K562 (cell line): Measurements from ENCODE around the gene GMEB2. TPM values are rescaled to one million over a fixed set of nuclear protein-coding genes. Genes with fewer than 3 reads are reported as not detected.

Experiments used
- ATAC-seq: fragments of 200-7000 bp; cut with Tn5 transposase; 3 replicates; pipeline ENCODE4 v1.9.1; 2020; ENCODE audit warnings: moderate library complexity
- BruUV-seq: library from RNA; stranded (reverse); fragments of 400-500 nt; replicated peaks from 2 replicates; lab custom pipeline; 2021; lab: Mats Ljungman, UMichigan
- CTCF ChIA-PET: fragments of 300-600 bp; formaldehyde crosslinking; extraction: SDS; loops from one replicate; lab custom pipeline; 2021; ENCODE audit warnings: low intra/inter-chr PET ratio; lab: Yijun Ruan, JAX
- POLR2A ChIA-PET: fragments of 300-600, 350-650 bp; sonication (Branson Sonifier 250); formaldehyde crosslinking; extraction: SDS; loops from one replicate; lab custom pipeline; 2021; ENCODE audit warnings: antibody characterized with exemption, inconsistent platforms; lab: Yijun Ruan, JAX
- DNase-seq, 4 experiments: peaks; one replicate each; pipeline versions ENCODE4 v3.0.0 to v3.0.0-alpha.2; 2011 to 2018; ENCODE audit warnings: low spot score in 3 of 4, mixed read lengths in 3 of 4; ENCODE audit errors: extremely low read depth in 1 of 4
- FAIRE-seq: peaks from 2 replicates; lab custom pipeline; 2011; peaks lifted over from hg19 to GRCh38; lab: Jason Lieb, UNC
- H2AFZ ChIP-seq: 2 replicates; pipeline ENCODE4 v1.6.0; 2011; ENCODE audit warnings: low read depth, low read length, control low read depth, inconsistent platforms
- H3K27ac ChIP-seq: fragments of 200-600 bp; 3 replicates; pipeline ENCODE4 v1.8.0; 2011; ENCODE audit warnings: low read depth, mild to moderate bottlenecking, control low read depth, inconsistent platforms, low read length, moderate library complexity, mixed read lengths; ENCODE audit errors: extremely low read depth
- H3K27me3 ChIP-seq, 2 experiments: fragments of 300-600 bp in 1 of 2; 2 replicates in 1 of 2; 3 replicates in 1 of 2; pipeline versions ENCODE4 v1.6.0 to v1.8.0; 2011; ENCODE audit warnings: inconsistent platforms in 2 of 2, low read length in 2 of 2, mild to moderate bottlenecking in 1 of 2, mixed read lengths in 1 of 2, moderate library complexity in 1 of 2; ENCODE audit not compliant: control insufficient read depth in 2 of 2, insufficient read depth in 2 of 2
- H3K36me3 ChIP-seq: fragments of 300-600 bp; 3 replicates; pipeline ENCODE4 v1.8.0; 2011; ENCODE audit warnings: mild to moderate bottlenecking, low read length, inconsistent platforms; ENCODE audit not compliant: control insufficient read depth, insufficient read depth
- H3K4me1 ChIP-seq, 2 experiments: fragments of 200-600 bp in 1 of 2; replicated peaks in 1 of 2; 2 replicates in 1 of 2; 3 replicates in 1 of 2; pipeline versions ENCODE4 v1.5.1 to v1.8.0; 2011; ENCODE audit warnings: inconsistent platforms in 2 of 2, low read length in 2 of 2, mild to moderate bottlenecking in 1 of 2, mixed read lengths in 1 of 2, moderate library complexity in 1 of 2; ENCODE audit not compliant: control insufficient read depth in 2 of 2, insufficient read depth in 2 of 2
- H3K4me2 ChIP-seq: 2 replicates; pipeline ENCODE4 v1.6.1; 2011; ENCODE audit warnings: low read length, control low read depth, inconsistent platforms, mixed read lengths; ENCODE audit not compliant: insufficient read depth
- H3K4me3 ChIP-seq: fragments of 200-600 bp; sonication (generic), shearing (Covaris generic); 2 replicates; pipeline ENCODE4 v1.5.1; 2016; ENCODE audit warnings: control low read depth, inconsistent platforms
- H3K79me2 ChIP-seq: fragments of 200-600 bp; 3 replicates; pipeline ENCODE4 v1.8.0; 2011; ENCODE audit warnings: low read length, inconsistent platforms; ENCODE audit not compliant: control insufficient read depth, insufficient read depth
- H3K9ac ChIP-seq, 2 experiments: 2 replicates each; pipeline versions ENCODE4 v1.6.0 to v1.6.1; 2011; ENCODE audit warnings: low read depth in 2 of 2, low read length in 2 of 2, control low read depth in 1 of 2, inconsistent platforms in 1 of 2, mild to moderate bottlenecking in 1 of 2, mixed read lengths in 1 of 2; ENCODE audit not compliant: insufficient read depth in 1 of 2
- H3K9me1 ChIP-seq: one replicate; pipeline ENCODE4 v1.6.0; 2011; ENCODE audit warnings: inconsistent platforms, mild to moderate bottlenecking, low read length, moderate library complexity; ENCODE audit not compliant: control insufficient read depth, insufficient read depth
- H3K9me3 ChIP-seq: replicated peaks from 2 replicates; pipeline ENCODE4 v1.5.1; 2011; ENCODE audit warnings: low read depth, low read length, inconsistent platforms; ENCODE audit not compliant: control insufficient read depth, insufficient read depth
- H4K20me1 ChIP-seq: replicated peaks from 2 replicates; pipeline ENCODE4 v1.6.1; 2011; ENCODE audit warnings: low read length, inconsistent platforms, mixed read lengths; ENCODE audit not compliant: control insufficient read depth, insufficient read depth
- BCOR ChIP-seq: fragments of 450-650 bp; IDR thresholded peaks from 2 replicates; pipeline ENCODE4 v1.6.1; 2016
- DDX20 ChIP-seq: fragments of 450-650 bp; IDR thresholded peaks from 2 replicates; pipeline ENCODE4 v1.6.1; 2016; ENCODE audit warnings: missing genetic modification characterization, low read depth, mild to moderate bottlenecking, missing compliant biosample characterization, moderate library complexity
- DPF2 ChIP-seq: fragments of 450-650 bp; IDR thresholded peaks from 2 replicates; pipeline ENCODE4 v1.6.1; 2016
- HDAC1 ChIP-seq, 2 experiments: fragments of 450-650 bp; IDR thresholded peaks; 2 replicates each; pipeline ENCODE4 v1.6.1; 2016 to 2017; ENCODE audit warnings: inconsistent platforms in 1 of 2, mild to moderate bottlenecking in 1 of 2, moderate library complexity in 1 of 2
- KDM5B ChIP-seq: fragments of 200-600 bp; sonication (generic); IDR thresholded peaks from 2 replicates; pipeline ENCODE4 v1.6.1; 2012; ENCODE audit warnings: low read depth, mild to moderate bottlenecking, moderate library complexity, low read length, control low read depth, inconsistent platforms; ENCODE audit not compliant: insufficient replicate concordance
- NFRKB ChIP-seq: fragments of 450-650 bp; IDR thresholded peaks from 2 replicates; pipeline ENCODE4 v1.6.1; 2016; ENCODE audit warnings: low read depth
- SMARCB1 ChIP-seq: IDR thresholded peaks from 2 replicates; pipeline ENCODE4 v1.6.1; 2011; ENCODE audit warnings: improper control_type of control experiment, low read depth; ENCODE audit not compliant: insufficient read length
- TSC22D4 ChIP-seq: fragments of 450-650 bp; IDR thresholded peaks from 2 replicates; pipeline ENCODE4 v1.6.1; 2016; ENCODE audit warnings: missing genetic modification characterization, missing biosample characterization, control low read depth
- ZBTB2 ChIP-seq: fragments of 450-650 bp; IDR thresholded peaks from 2 replicates; pipeline ENCODE4 v1.6.1; 2016; ENCODE audit warnings: antibody characterized with exemption
- ZNF24 ChIP-seq: fragments of 450-650 bp; IDR thresholded peaks from 2 replicates; pipeline ENCODE4 v1.6.1; 2016
- WGBS: fragments of 100-300 bp; shearing (Covaris generic); methylation state at CpG from one replicate; pipeline ENCODE4 v1.1.6; 2016; ENCODE audit warnings: low coverage, mixed read lengths; ENCODE audit not compliant: insufficient coverage; ENCODE audit errors: missing lambda C conversion rate; 5-methylcytosine and 5-hydroxymethylcytosine counted together
- in situ Hi-C: fragments of 300-500 bp; cut with MboI; formaldehyde crosslinking; loops from 4 replicates; pipeline ENCODE4 v1.15.0; 2018; ENCODE audit warnings: inconsistent platforms, mixed read lengths
- intact Hi-C: fragments of 100-400 bp; cut with micrococcal nuclease; formaldehyde crosslinking; loops from 2 replicates; pipeline ENCODE4 v1.14.2; 2022
- polyA plus RNA-seq, 8 experiments: library from polyadenylated mRNA; depleted of rRNA in 4 of 8; stranded (reverse) in 5 of 8; unstranded in 3 of 8; fragments of >200 nt; fragmentation: Nextera tagmentation in 2 of 8; fragmentation: Illumina TruSeq in 1 of 8; extraction: Ambion mirVana in 2 of 8; extraction: Trizol in 1 of 8; gene quantifications; 2 replicates each; pipeline versions ENCODE4 v1.2.1 to v1.2.3, GENCODE V29; 2011 to 2014; ENCODE audit warnings: inconsistent platforms in 1 of 8, missing spikeins in 1 of 8
- total RNA-seq, 7 experiments: library from RNA; depleted of rRNA in 6 of 7; stranded (reverse); fragments of >200 nt in 6 of 7; fragmentation: Illumina TruSeq in 2 of 7; extraction: Trizol in 2 of 7; gene quantifications; 2 replicates each; pipeline versions ENCODE4 v1.2.1 to v1.2.3, GENCODE V29; 2011 to 2021; ENCODE audit warnings: low replicate concordance in 1 of 7

The GMEB2 gene
- total and polyA plus RNA-seq, 9 of the 15 experiments (the other 6 are each of a cell fraction or from before 2014, with no cell fraction given), result 0.03 to 13.9 (median 6.3) TPM

GRCh38 chr20:63543733-63544132 is 83.2 kb downstream of the GMEB2 start:
- H3K4me1 ChIP-seq, result peaks cover 0 to 92% of the 10 kb centered on the region in 2 experiments; a peak in 3 of 5 replicates
- no TSS peak for BruUV-seq
- no peaks in the 10 kb centered on the region for H3K36me3 ChIP-seq
- in situ Hi-C loops (no loop called here), intact Hi-C loops (no loop called here)
- no peak overlapping the region for H3K4me3 ChIP-seq
- WGBS, result 23% methylated on average over 5 of the region's 6 CpGs
- peaks cover 3% of the 10 kb centered on the region for H4K20me1 ChIP-seq
- H3K27ac ChIP-seq, result no peak overlapping the region
- FAIRE-seq (peak; percentile 56), ATAC-seq (no peak), DNase-seq (no peak)
- POLR2A ChIA-PET, result interaction anchor here (1.3 kb wide), 1 partner anchor 33 kb away, joined by 3 read pairs; no protein-coding TSS in a partner anchor
- TF ChIP-seq NFRKB, result peak; percentile 71; the same call in 1 of the 2 replicates
- TF ChIP-seq TSC22D4, result peak; percentile 98
- TF ChIP-seq DDX20 (tag), result no peak
- TF ChIP-seq ZNF24, result peak; percentile 100
- peak; percentile 16; the same call in 1 of the 2 replicates for TF ChIP-seq ZBTB2
- peak; percentile 54; the same call in 1 of the 2 replicates for TF ChIP-seq BCOR
- TF ChIP-seq DPF2, result 0 out of 2 replicates have a peak, but pooled peaks have one; percentile 27
- no peak for TF ChIP-seq KDM5B
- no peak for TF ChIP-seq SMARCB1
- TF ChIP-seq HDAC1 (IDR thresholded peaks at IDR 0.05), result 0 out of 4 replicates have a peak, but pooled peaks of 1 of the 2 experiments have one; percentile 21
- CTCF ChIA-PET, result interaction anchor here (0.7 kb wide), 1 partner anchor 163 kb away, joined by 9 read pairs; no protein-coding TSS in a partner anchor
- H3K79me2 ChIP-seq, result no peaks in the 10 kb centered on the region
- no peak overlapping the region for H3K9ac ChIP-seq
- H3K9me3 ChIP-seq, result no peaks in the 10 kb centered on the region
- no peaks in the 10 kb centered on the region for H3K9me1 ChIP-seq
- H2AFZ ChIP-seq, result no peak overlapping the region
- H3K4me2 ChIP-seq, result no peak overlapping the region
- peaks cover 0 to 47% of the 10 kb centered on the region in 2 experiments; a peak in 4 of 5 replicates for H3K27me3 ChIP-seq
